ENCODE measurements around the gene DXO.
A peak's percentile ranks its signal among the peaks of the same experiment; 100 is the strongest.

The DXO gene

GRCh38 chr6:31966997-31967925 lies 4.7 kb downstream of the DXO start:
- H3K4me3 ChIP-seq, result no peak overlapping the region
- no peak overlapping the region for H3K4me2 ChIP-seq
- H3K27ac ChIP-seq, result no peak overlapping the region
- no peaks in the 10 kb centered on the region for H3K9me3 ChIP-seq
- H3K4me1 ChIP-seq, result peaks cover 24% of the 10 kb centered on the region
- no peaks in the 10 kb centered on the region for H3K27me3 ChIP-seq
- H3K36me3 ChIP-seq, result peaks cover 86% of the 10 kb centered on the region
- no peak for TF ChIP-seq Cebpa-rat (IDR thresholded peaks at IDR 0.05)
- peaks cover 6% of the 10 kb centered on the region; the same call in 1 of the 2 replicates for H4K20me1 ChIP-seq
- no peak overlapping the region for H3K9ac ChIP-seq

GRCh38 chr6:31966506-31966905 lies 5.4 kb downstream of the DXO start:
- H3K27ac ChIP-seq, result no peak overlapping the region
- H3K9me3 ChIP-seq, result no peaks in the 10 kb centered on the region
- peaks cover 94% of the 10 kb centered on the region for H3K36me3 ChIP-seq
- H3K27me3 ChIP-seq, result no peaks in the 10 kb centered on the region
- no peak overlapping the region for H3K4me3 ChIP-seq
- peaks cover 23% of the 10 kb centered on the region for H3K4me1 ChIP-seq
- no peak overlapping the region for H3K4me2 ChIP-seq
- peaks cover 6% of the 10 kb centered on the region; the same call in 1 of the 2 replicates for H4K20me1 ChIP-seq
- no peak overlapping the region for H3K9ac ChIP-seq
- TF ChIP-seq Cebpa-rat (IDR thresholded peaks at IDR 0.05), result no peak

GRCh38 chr6:31965700-31966099 lies 6.2 kb downstream of the DXO start:
- peaks cover 100% of the 10 kb centered on the region for H3K36me3 ChIP-seq
- H3K4me2 ChIP-seq, result no peak overlapping the region
- peaks cover 6% of the 10 kb centered on the region; the same call in 1 of the 2 replicates for H4K20me1 ChIP-seq
- H3K27ac ChIP-seq, result no peak overlapping the region
- H3K9ac ChIP-seq, result no peak overlapping the region
- no peak for TF ChIP-seq Cebpa-rat (IDR thresholded peaks at IDR 0.05)
- H3K27me3 ChIP-seq, result no peaks in the 10 kb centered on the region
- H3K4me3 ChIP-seq, result no peak overlapping the region
- H3K4me1 ChIP-seq, result peaks cover 15% of the 10 kb centered on the region
- no peaks in the 10 kb centered on the region for H3K9me3 ChIP-seq

GRCh38 chr6:31963921-31964320 lies 8.0 kb downstream of the DXO start:
- no peak overlapping the region for H3K27ac ChIP-seq
- H4K20me1 ChIP-seq, result peaks cover under 1% of the 10 kb centered on the region; the same call in 1 of the 2 replicates
- H3K9me3 ChIP-seq, result no peaks in the 10 kb centered on the region
- no peak overlapping the region for H3K4me3 ChIP-seq
- H3K4me2 ChIP-seq, result no peak overlapping the region
- peaks cover 92% of the 10 kb centered on the region for H3K36me3 ChIP-seq
- no peak for TF ChIP-seq Cebpa-rat (IDR thresholded peaks at IDR 0.05)
- no peak overlapping the region; the same call in 1 of the 2 replicates for H3K9ac ChIP-seq
- H3K27me3 ChIP-seq, result no peaks in the 10 kb centered on the region
- peaks cover 18% of the 10 kb centered on the region for H3K4me1 ChIP-seq

- no peak overlapping the region for H3K9ac ChIP-seq
- no peaks in the 10 kb centered on the region for H3K27me3 ChIP-seq
- H3K4me1 ChIP-seq, result peaks cover 31% of the 10 kb centered on the region
- H3K4me3 ChIP-seq, result no peak overlapping the region
- no peaks in the 10 kb centered on the region for H3K9me3 ChIP-seq
- no peak for TF ChIP-seq Cebpa-rat (IDR thresholded peaks at IDR 0.05)
- peaks cover 77% of the 10 kb centered on the region for H3K36me3 ChIP-seq
- no peak overlapping the region for H3K27ac ChIP-seq
- no peaks in the 10 kb centered on the region for H4K20me1 ChIP-seq
- no peak overlapping the region for H3K4me2 ChIP-seq
Measured at GRCh38 chr6:31961616-31962015, 10.3 kb downstream of the DXO start.

GRCh38 chr6:31958741-31959739 lies 12.9 kb downstream of the DXO start, which contains the start of the genes NELFE and SKIC2:
TSS of gene NELFE (minus strand) at chr6:31958971. CDS start at chr6:31958446, 525 bp downstream.
TSS of gene SKIC2 (plus strand) at chr6:31959175. CDS start at chr6:31959193, 18 bp downstream.
- Histone ChIP-seq H3K9me3 (no peaks in the 10 kb centered on the region), H3K9ac (peak within 1 kb of the TSS; percentile 87), H3K36me3 (peaks cover 77% of the 10 kb centered on the region), H3K4me3 (peak within 1 kb of the TSS; percentile 81), H3K4me2 (peak within 1 kb of the TSS; percentile 97), H3K27me3 (no peaks in the 10 kb centered on the region), H3K27ac (peak within 1 kb of the TSS; percentile 78), H4K20me1 (no peaks in the 10 kb centered on the region), H3K4me1 (peaks cover 26% of the 10 kb centered on the region)
- no peak for TF ChIP-seq Cebpa-rat (IDR thresholded peaks at IDR 0.05)

GRCh38 chr6:31958412-31958740 lies 13.6 kb downstream of the DXO start:
- Histone ChIP-seq H3K9me3 (no peaks in the 10 kb centered on the region), H3K27ac (peak overlapping the region; percentile 71), H3K4me2 (peak overlapping the region; percentile 97), H3K27me3 (no peaks in the 10 kb centered on the region), H4K20me1 (no peaks in the 10 kb centered on the region), H3K4me3 (peak overlapping the region; percentile 81), H3K4me1 (peaks cover 26% of the 10 kb centered on the region), H3K9ac (peak overlapping the region; percentile 87), H3K36me3 (peaks cover 77% of the 10 kb centered on the region)
- TF ChIP-seq Cebpa-rat (IDR thresholded peaks at IDR 0.05), result no peak

- peaks cover 26% of the 10 kb centered on the region for H3K4me1 ChIP-seq
- no peak overlapping the region for H3K9ac ChIP-seq
- no peak overlapping the region for H3K4me2 ChIP-seq
- H3K36me3 ChIP-seq, result peaks cover 77% of the 10 kb centered on the region
- H3K27me3 ChIP-seq, result no peaks in the 10 kb centered on the region
- no peaks in the 10 kb centered on the region for H3K9me3 ChIP-seq
- H3K27ac ChIP-seq, result no peak overlapping the region
- no peak overlapping the region for H3K4me3 ChIP-seq
- H4K20me1 ChIP-seq, result no peaks in the 10 kb centered on the region
- TF ChIP-seq Cebpa-rat (IDR thresholded peaks at IDR 0.05), result no peak
Measured at GRCh38 chr6:31956796-31957195, 15.1 kb downstream of the DXO start.

GRCh38 chr6:31954511-31954910 lies 17.4 kb downstream of the DXO start:
- Histone ChIP-seq H3K27me3 (no peaks in the 10 kb centered on the region), H3K4me3 (no peak overlapping the region), H3K4me2 (no peak overlapping the region), H3K9me3 (no peaks in the 10 kb centered on the region), H3K4me1 (peaks cover 16% of the 10 kb centered on the region), H3K9ac (peak overlapping the region; percentile 38; the same call in 1 of the 2 replicates), H4K20me1 (no peaks in the 10 kb centered on the region), H3K36me3 (peaks cover 76% of the 10 kb centered on the region), H3K27ac (no peak overlapping the region)
- TF ChIP-seq Cebpa-rat (IDR thresholded peaks at IDR 0.05), result no peak

All from BLaER1 (cell line).